ENCODE results near the gene GBGT1.
A peak's percentile ranks its signal among the peaks of the same experiment; 100 is the strongest.

The GBGT1 gene

GRCh38 chr9:133104718-133105460 is 58.8 kb downstream of the GBGT1 start:
- H3K9me3 ChIP-seq (ENCODE audit: low read length), result no peaks in the 10 kb centered on the region
- no peak overlapping the region for H3K4me3 ChIP-seq (ENCODE audit: low read depth, low read length, poor library complexity, severe bottlenecking)
- no peak overlapping the region for H3K4me2 ChIP-seq (ENCODE audit: low read length)
- no peak overlapping the region for H2AFZ ChIP-seq (ENCODE audit: low read length)
- H3K27ac ChIP-seq (ENCODE audit: low read depth, low read length, poor library complexity, severe bottlenecking), result no peak overlapping the region
- no peaks in the 10 kb centered on the region for H3F3A ChIP-seq (ENCODE audit: insufficient read depth, low read length)
- peaks cover 36% of the 10 kb centered on the region for H3K36me3 ChIP-seq (ENCODE audit: insufficient read depth, low read length)
- no peaks in the 10 kb centered on the region for H3K79me2 ChIP-seq (ENCODE audit: insufficient read depth, low read length)
- no peaks in the 10 kb centered on the region for H3K9me2 ChIP-seq (ENCODE audit: low read depth, low read length)
- H3K4me1 ChIP-seq (ENCODE audit: insufficient read depth, low read length, severe bottlenecking), result no peaks in the 10 kb centered on the region
- no peak for TF ChIP-seq EZH2 (IDR thresholded peaks at IDR 0.05; ENCODE audit: borderline replicate concordance, low read length)
- no peak for TF ChIP-seq CTCF (IDR thresholded peaks at IDR 0.05; ENCODE audit: low read length)
- H4K20me1 ChIP-seq (ENCODE audit: insufficient read depth, low read length), result no peaks in the 10 kb centered on the region
- H3K27me3 ChIP-seq (ENCODE audit: insufficient read depth, low read length), result no peaks in the 10 kb centered on the region
- no peak overlapping the region for H3K9ac ChIP-seq (ENCODE audit: low read length)

GRCh38 chr9:133103987-133104505 is 59.7 kb downstream of the GBGT1 start:
- Histone ChIP-seq H4K20me1 (ENCODE audit: insufficient read depth, low read length) (no peaks in the 10 kb centered on the region), H3K36me3 (ENCODE audit: insufficient read depth, low read length) (peaks cover 41% of the 10 kb centered on the region), H3K9me2 (ENCODE audit: low read depth, low read length) (no peaks in the 10 kb centered on the region), H3K4me3 (ENCODE audit: low read depth, low read length, poor library complexity, severe bottlenecking) (no peak overlapping the region), H3K27ac (ENCODE audit: low read depth, low read length, poor library complexity, severe bottlenecking) (no peak overlapping the region), H2AFZ (ENCODE audit: low read length) (no peak overlapping the region), H3K4me2 (ENCODE audit: low read length) (no peak overlapping the region), H3K4me1 (ENCODE audit: insufficient read depth, low read length, severe bottlenecking) (no peaks in the 10 kb centered on the region), H3K79me2 (ENCODE audit: insufficient read depth, low read length) (no peaks in the 10 kb centered on the region), H3F3A (ENCODE audit: insufficient read depth, low read length) (no peaks in the 10 kb centered on the region), H3K9me3 (ENCODE audit: low read length) (no peaks in the 10 kb centered on the region), H3K9ac (ENCODE audit: low read length) (no peak overlapping the region), H3K27me3 (ENCODE audit: insufficient read depth, low read length) (no peaks in the 10 kb centered on the region)
- TF ChIP-seq EZH2 (IDR thresholded peaks at IDR 0.05; ENCODE audit: borderline replicate concordance, low read length) (no peak), CTCF (IDR thresholded peaks at IDR 0.05; ENCODE audit: low read length) (no peak)

- no peaks in the 10 kb centered on the region for H4K20me1 ChIP-seq (ENCODE audit: insufficient read depth, low read length)
- H3K79me2 ChIP-seq (ENCODE audit: insufficient read depth, low read length), result no peaks in the 10 kb centered on the region
- H3F3A ChIP-seq (ENCODE audit: insufficient read depth, low read length), result no peaks in the 10 kb centered on the region
- H3K9me3 ChIP-seq (ENCODE audit: low read length), result no peaks in the 10 kb centered on the region
- H3K4me2 ChIP-seq (ENCODE audit: low read length), result no peak overlapping the region
- H3K9ac ChIP-seq (ENCODE audit: low read length), result no peak overlapping the region
- H3K27me3 ChIP-seq (ENCODE audit: insufficient read depth, low read length), result no peaks in the 10 kb centered on the region
- TF ChIP-seq EZH2 (IDR thresholded peaks at IDR 0.05; ENCODE audit: borderline replicate concordance, low read length) (no peak), CTCF (IDR thresholded peaks at IDR 0.05; ENCODE audit: low read length) (peak; percentile 94)
- no peaks in the 10 kb centered on the region for H3K9me2 ChIP-seq (ENCODE audit: low read depth, low read length)
- H3K36me3 ChIP-seq (ENCODE audit: insufficient read depth, low read length), result peaks cover 48% of the 10 kb centered on the region
- H3K4me3 ChIP-seq (ENCODE audit: low read depth, low read length, poor library complexity, severe bottlenecking), result no peak overlapping the region
- H2AFZ ChIP-seq (ENCODE audit: low read length), result no peak overlapping the region
- H3K4me1 ChIP-seq (ENCODE audit: insufficient read depth, low read length, severe bottlenecking), result no peaks in the 10 kb centered on the region
- H3K27ac ChIP-seq (ENCODE audit: low read depth, low read length, poor library complexity, severe bottlenecking), result no peak overlapping the region
Measured at GRCh38 chr9:133103183-133103986, 60.3 kb downstream of the GBGT1 start.

Measured in OCI-LY1 (cell line).